Measurements from ENCODE around the gene FUS.
A peak's percentile ranks its signal among the peaks of the same experiment; 100 is the strongest.
"Not testable (repeated sequence)": the region's sequence is repeated elsewhere in the genome, so short reads cannot be mapped to it uniquely, and the experiment has no call there.

The FUS gene

GRCh38 chr16:31136822-31137499 is 43.0 kb upstream of the FUS start:
- not testable (repeated sequence) for H2BK12ac ChIP-seq (ENCODE audit: low read length); H2AK5ac ChIP-seq (ENCODE audit: low read depth, low read length); H3K4ac ChIP-seq (ENCODE audit: low read length); H3K36me3 ChIP-seq (replicated peaks in 1 of 2; ENCODE audit: control insufficient read depth in 2 of 2, insufficient read depth in 2 of 2, low read length in 2 of 2); DNase-seq (ENCODE audit: low spot score); H4K8ac ChIP-seq (ENCODE audit: low read depth, low read length); H3K27ac ChIP-seq (replicated peaks; ENCODE audit: low read length); H3K27me3 ChIP-seq (ENCODE audit: control insufficient read depth in 3 of 3, insufficient read depth in 3 of 3, low read depth in 1 of 3, low read length in 3 of 3); H3K4me3 ChIP-seq (ENCODE audit: low read length in 2 of 2); H3K4me2 ChIP-seq (ENCODE audit: insufficient read depth, low read length, poor library complexity, severe bottlenecking); H2BK5ac ChIP-seq (ENCODE audit: low read length); H3K9me3 ChIP-seq (replicated peaks in 1 of 2; ENCODE audit: control insufficient read depth in 2 of 2, insufficient read depth in 1 of 2, low read depth in 1 of 2, low read length in 2 of 2); H2BK120ac ChIP-seq (ENCODE audit: low read depth, low read length); H4K91ac ChIP-seq (ENCODE audit: low read depth, low read length, poor library complexity); H3K14ac ChIP-seq (ENCODE audit: low read length); H3K79me1 ChIP-seq (ENCODE audit: low read depth, low read length); H2AFZ ChIP-seq (ENCODE audit: low read length); H3K9ac ChIP-seq (ENCODE audit: low read depth, low read length, poor library complexity); H2BK15ac ChIP-seq (ENCODE audit: low read length); H3K23ac ChIP-seq (ENCODE audit: low read depth, low read length, poor library complexity); H3K18ac ChIP-seq (ENCODE audit: low read length)
- WGBS, 2 donors (ENCODE audit: extremely low coverage in 2 of 2, insufficient read length in 2 of 2, insufficient replicate concordance in 1 of 2), result no CpG with 5 or more reads among the region's 20 CpGs
- peaks cover 24 to 28% of the 10 kb centered on the region in 2 donors for H3K4me1 ChIP-seq (ENCODE audit: control insufficient read depth in 2 of 2, insufficient read depth in 1 of 2, low read depth in 1 of 2, low read length in 2 of 2)

- Histone ChIP-seq H3K4me1 (ENCODE audit: control insufficient read depth in 2 of 2, insufficient read depth in 1 of 2, low read depth in 1 of 2, low read length in 2 of 2) (peaks cover 22 to 32% of the 10 kb centered on the region in 2 donors), H3K27ac (replicated peaks; ENCODE audit: low read length) (no peak overlapping the region), H3K4me3 (ENCODE audit: low read length in 2 of 2) (no peak overlapping the region), H4K91ac (ENCODE audit: low read depth, low read length, poor library complexity) (no peak overlapping the region), H3K79me1 (ENCODE audit: low read depth, low read length) (no peaks in the 10 kb centered on the region), H3K9me3 (replicated peaks in 1 of 2; ENCODE audit: control insufficient read depth in 2 of 2, insufficient read depth in 1 of 2, low read depth in 1 of 2, low read length in 2 of 2) (no peaks in the 10 kb centered on the region), H3K9ac (ENCODE audit: low read depth, low read length, poor library complexity) (peak overlapping the region; percentile 2), H2BK5ac (ENCODE audit: low read length) (no peak overlapping the region), H2BK120ac (ENCODE audit: low read depth, low read length) (no peak overlapping the region), H3K4ac (ENCODE audit: low read length) (peak overlapping the region; percentile 41), H2BK12ac (ENCODE audit: low read length) (no peak overlapping the region), H2BK15ac (ENCODE audit: low read length) (peak overlapping the region; percentile 21), H4K8ac (ENCODE audit: low read depth, low read length) (no peak overlapping the region), H3K27me3 (ENCODE audit: control insufficient read depth in 3 of 3, insufficient read depth in 3 of 3, low read depth in 1 of 3, low read length in 3 of 3) (peaks cover 0 to 12% (median 0%) of the 10 kb centered on the region in 3 experiments), H3K4me2 (ENCODE audit: insufficient read depth, low read length, poor library complexity, severe bottlenecking) (no peak overlapping the region), H3K18ac (ENCODE audit: low read length) (peak overlapping the region; percentile 90), H3K14ac (ENCODE audit: low read length) (no peak overlapping the region), H3K36me3 (replicated peaks in 1 of 2; ENCODE audit: control insufficient read depth in 2 of 2, insufficient read depth in 2 of 2, low read length in 2 of 2) (peaks cover 0 to 2% of the 10 kb centered on the region in 2 donors), H3K23ac (ENCODE audit: low read depth, low read length, poor library complexity) (no peak overlapping the region), H2AK5ac (ENCODE audit: low read depth, low read length) (peak overlapping the region; percentile 98), H2AFZ (ENCODE audit: low read length) (peak overlapping the region; percentile 24)
- no peak for DNase-seq (ENCODE audit: low spot score)
- no CpG with 5 or more reads among the region's 27 CpGs for WGBS, 2 donors (ENCODE audit: extremely low coverage in 2 of 2, insufficient read length in 2 of 2, insufficient replicate concordance in 1 of 2)
Measured at GRCh38 chr16:31138621-31139578, 41.0 kb upstream of the FUS start.

GRCh38 chr16:31141071-31141469 is 38.9 kb upstream of the FUS start:
- H3K14ac ChIP-seq (ENCODE audit: low read length), result peak overlapping the region; percentile 57
- H3K27me3 ChIP-seq (ENCODE audit: control insufficient read depth in 3 of 3, insufficient read depth in 3 of 3, low read depth in 1 of 3, low read length in 3 of 3), result peaks cover 0 to 12% (median 8%) of the 10 kb centered on the region in 3 experiments
- H3K4ac ChIP-seq (ENCODE audit: low read length), result peak overlapping the region; percentile 90
- DNase-seq (ENCODE audit: low spot score); H4K8ac ChIP-seq (ENCODE audit: low read depth, low read length); H3K9me3 ChIP-seq (replicated peaks in 1 of 2; ENCODE audit: control insufficient read depth in 2 of 2, insufficient read depth in 1 of 2, low read depth in 1 of 2, low read length in 2 of 2); H3K79me1 ChIP-seq (ENCODE audit: low read depth, low read length); H3K36me3 ChIP-seq (replicated peaks in 1 of 2; ENCODE audit: control insufficient read depth in 2 of 2, insufficient read depth in 2 of 2, low read length in 2 of 2); H3K4me2 ChIP-seq (ENCODE audit: insufficient read depth, low read length, poor library complexity, severe bottlenecking): not testable (repeated sequence)
- H3K4me1 ChIP-seq (ENCODE audit: control insufficient read depth in 2 of 2, insufficient read depth in 1 of 2, low read depth in 1 of 2, low read length in 2 of 2), result peaks cover 9 to 18% of the 10 kb centered on the region in 2 donors
- peak overlapping the region; percentile 19 for H4K91ac ChIP-seq (ENCODE audit: low read depth, low read length, poor library complexity)
- peak overlapping the region; percentile 97 for H3K18ac ChIP-seq (ENCODE audit: low read length)
- peak overlapping the region; percentile 78 for H3K9ac ChIP-seq (ENCODE audit: low read depth, low read length, poor library complexity)
- peak overlapping the region; percentile 90 for H2BK15ac ChIP-seq (ENCODE audit: low read length)
- H2BK120ac ChIP-seq (ENCODE audit: low read depth, low read length), result peak overlapping the region; percentile 92
- peak overlapping the region; percentile 89 for H2BK5ac ChIP-seq (ENCODE audit: low read length)
- WGBS, 2 donors (ENCODE audit: extremely low coverage in 2 of 2, insufficient read length in 2 of 2, insufficient replicate concordance in 1 of 2), result no CpG with 5 or more reads among the region's 9 CpGs
- H2BK12ac ChIP-seq (ENCODE audit: low read length), result peak overlapping the region; percentile 96
- H3K4me3 ChIP-seq (ENCODE audit: low read length in 2 of 2), result peak overlapping the region in 1 of 2 donors; percentile 47
- peak overlapping the region; percentile 87 for H3K27ac ChIP-seq (replicated peaks; ENCODE audit: low read length)
- peak overlapping the region; percentile 100 for H2AK5ac ChIP-seq (ENCODE audit: low read depth, low read length)
- H2AFZ ChIP-seq (ENCODE audit: low read length), result peak overlapping the region; percentile 90
- peak overlapping the region; percentile 55 for H3K23ac ChIP-seq (ENCODE audit: low read depth, low read length, poor library complexity)

Data from neuronal stem cell (in vitro differentiated cells).